ENCODE results near the gene PHLDA3. TPM values are rescaled to one million over a fixed set of nuclear protein-coding genes. Genes with fewer than 3 reads are reported as not detected.

PHLDA3 gene
- total RNA-seq, 4 donors from 2014 or later = 69.2 to 153 (median 84.7) TPM

GRCh38 chr1:201430776-201431175, 38.2 kb downstream of the PHLDA3 start:
- H3K27me3 ChIP-seq = peaks cover 32% of the 10 kb centered on the region
- no CpG with 5 or more reads among the region's 4 CpGs for WGBS, 2 donors (ENCODE audit: low coverage in 1 of 2)
- no peak overlapping the region for H3K27ac ChIP-seq
- TF ChIP-seq POLR2AphosphoS5 (IDR thresholded peaks at IDR 0.05) (no peak), EP300 (IDR thresholded peaks at IDR 0.05) (no peak), POLR2A (IDR thresholded peaks at IDR 0.05) (no peak)
- TF ChIP-seq, protein P1, sequence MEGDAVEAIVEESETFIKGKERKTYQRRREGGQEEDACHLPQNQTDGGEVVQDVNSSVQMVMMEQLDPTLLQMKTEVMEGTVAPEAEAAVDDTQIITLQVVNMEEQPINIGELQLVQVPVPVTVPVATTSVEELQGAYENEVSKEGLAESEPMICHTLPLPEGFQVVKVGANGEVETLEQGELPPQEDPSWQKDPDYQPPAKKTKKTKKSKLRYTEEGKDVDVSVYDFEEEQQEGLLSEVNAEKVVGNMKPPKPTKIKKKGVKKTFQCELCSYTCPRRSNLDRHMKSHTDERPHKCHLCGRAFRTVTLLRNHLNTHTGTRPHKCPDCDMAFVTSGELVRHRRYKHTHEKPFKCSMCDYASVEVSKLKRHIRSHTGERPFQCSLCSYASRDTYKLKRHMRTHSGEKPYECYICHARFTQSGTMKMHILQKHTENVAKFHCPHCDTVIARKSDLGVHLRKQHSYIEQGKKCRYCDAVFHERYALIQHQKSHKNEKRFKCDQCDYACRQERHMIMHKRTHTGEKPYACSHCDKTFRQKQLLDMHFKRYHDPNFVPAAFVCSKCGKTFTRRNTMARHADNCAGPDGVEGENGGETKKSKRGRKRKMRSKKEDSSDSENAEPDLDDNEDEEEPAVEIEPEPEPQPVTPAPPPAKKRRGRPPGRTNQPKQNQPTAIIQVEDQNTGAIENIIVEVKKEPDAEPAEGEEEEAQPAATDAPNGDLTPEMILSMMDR (IDR thresholded peaks at IDR 0.05) = no peak
- no peaks in the 10 kb centered on the region for H3K9me3 ChIP-seq
- H3K4me3 ChIP-seq = no peak overlapping the region
- no peak for ATAC-seq
- peaks cover 0 to 7% (median 0%) of the 10 kb centered on the region in 3 donors for H3K4me1 ChIP-seq
- H3K36me3 ChIP-seq = no peaks in the 10 kb centered on the region

DNA sequence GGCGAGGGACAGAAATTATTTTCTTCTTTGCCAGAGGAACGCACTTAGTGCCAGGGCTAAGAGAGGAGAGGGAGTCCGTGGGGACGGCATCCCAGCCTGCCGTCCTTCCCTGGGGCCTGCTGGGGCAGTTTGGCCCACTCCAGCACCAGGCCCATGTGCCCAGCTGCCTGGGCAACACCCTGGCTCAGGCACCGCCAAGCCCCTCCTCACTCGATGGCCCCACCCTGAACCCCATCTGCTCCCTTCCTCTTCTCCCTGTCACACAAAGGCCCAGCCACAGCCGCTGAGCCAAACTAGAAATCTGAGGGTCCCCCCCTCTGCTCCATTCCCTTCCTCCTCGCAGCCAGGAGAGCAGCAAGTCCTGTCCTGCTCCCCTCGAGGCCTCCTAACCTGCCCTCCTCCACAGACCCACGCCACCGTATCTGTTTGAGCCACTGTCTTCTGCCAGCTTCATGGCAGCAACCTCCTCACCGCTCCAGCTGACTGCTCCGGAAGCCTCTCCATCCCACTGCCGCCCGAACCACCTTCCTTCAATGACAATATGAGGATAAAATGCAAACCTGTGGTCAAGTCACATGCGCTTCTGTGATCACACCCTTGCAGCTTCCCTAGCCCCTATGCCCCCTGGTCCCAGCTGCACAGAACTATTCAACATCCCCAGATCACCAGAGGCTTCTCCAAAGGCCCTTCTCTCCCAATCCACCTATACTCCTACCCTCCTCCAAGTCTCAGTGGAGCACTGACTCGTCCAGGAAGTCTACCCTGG, 39.1 kb downstream of the PHLDA3 start:
- Histone ChIP-seq H3K4me1 (no peaks in the 10 kb centered on the region), H3K9me3 (no peaks in the 10 kb centered on the region), H3K27me3 (peaks cover 32% of the 10 kb centered on the region), H3K4me3 (no peak overlapping the region), H3K36me3 (no peaks in the 10 kb centered on the region), H3K27ac (no peak overlapping the region)
- WGBS, 2 donors (ENCODE audit: low coverage in 1 of 2) = 82 to 87% methylated on average over 8 to 13 of the region's 18 CpGs
- no peak for ATAC-seq
- no peak for TF ChIP-seq EP300 (IDR thresholded peaks at IDR 0.05)
- TF ChIP-seq, protein P1 (IDR thresholded peaks at IDR 0.05) = no peak
- no peak for TF ChIP-seq POLR2AphosphoS5 (IDR thresholded peaks at IDR 0.05)
- no peak for TF ChIP-seq POLR2A (IDR thresholded peaks at IDR 0.05)

- TF ChIP-seq POLR2AphosphoS5 (IDR thresholded peaks at IDR 0.05) (no peak), POLR2A (IDR thresholded peaks at IDR 0.05) (no peak), EP300 (IDR thresholded peaks at IDR 0.05) (no peak)
- TF ChIP-seq, protein P1 (IDR thresholded peaks at IDR 0.05) = no peak
- peaks cover 0 to 5% (median 0%) of the 10 kb centered on the region in 3 donors for H3K9me3 ChIP-seq
- H3K27me3 ChIP-seq = peaks cover 32% of the 10 kb centered on the region
- H3K4me3 ChIP-seq = no peak overlapping the region
- no peaks in the 10 kb centered on the region for H3K4me1 ChIP-seq
- H3K36me3 ChIP-seq = no peaks in the 10 kb centered on the region
- no CpG with 5 or more reads among the region's 6 CpGs for WGBS, 2 donors (ENCODE audit: low coverage in 1 of 2)
- H3K27ac ChIP-seq = no peak overlapping the region
- ATAC-seq = no peak
Measured at GRCh38 chr1:201427963-201428362, 41.0 kb downstream of the PHLDA3 start.

- Histone ChIP-seq H3K36me3 (no peaks in the 10 kb centered on the region), H3K4me1 (no peaks in the 10 kb centered on the region), H3K27me3 (peaks cover 31% of the 10 kb centered on the region), H3K4me3 (no peak overlapping the region), H3K27ac (no peak overlapping the region), H3K9me3 (peaks cover 0 to 5% (median 0%) of the 10 kb centered on the region in 3 donors)
- ATAC-seq = no peak
- TF ChIP-seq EP300 (IDR thresholded peaks at IDR 0.05) = no peak
- TF ChIP-seq, protein P1 (IDR thresholded peaks at IDR 0.05) = no peak
- 68 to 80% methylated on average over 5 to 9 of the region's 15 CpGs for WGBS, 2 donors (ENCODE audit: low coverage in 1 of 2)
Measured at GRCh38 chr1:201426479-201427310, 42.3 kb downstream of the PHLDA3 start.

Data from gastroesophageal sphincter (tissue), 4 donors.